C4-2B (cell line): ENCODE data around the gene NUDCD3.
A peak's percentile ranks its signal among the peaks of the same experiment; 100 is the strongest.

ENCODE experiments used
- H3K27ac ChIP-seq: fragments of 450-650 bp; 2 replicates; pipeline ENCODE4 v1.5.1; 2017
- CTCF ChIP-seq: fragments of 450-650 bp; conservative IDR thresholded peaks from 2 replicates; pipeline ENCODE4 v1.5.1; 2017; ENCODE audit warnings: mild to moderate bottlenecking
- ZFX ChIP-seq: fragments of 450-650 bp; IDR thresholded peaks from 2 replicates; pipeline ENCODE4 v1.6.1; 2017

The NUDCD3 gene

DNA sequence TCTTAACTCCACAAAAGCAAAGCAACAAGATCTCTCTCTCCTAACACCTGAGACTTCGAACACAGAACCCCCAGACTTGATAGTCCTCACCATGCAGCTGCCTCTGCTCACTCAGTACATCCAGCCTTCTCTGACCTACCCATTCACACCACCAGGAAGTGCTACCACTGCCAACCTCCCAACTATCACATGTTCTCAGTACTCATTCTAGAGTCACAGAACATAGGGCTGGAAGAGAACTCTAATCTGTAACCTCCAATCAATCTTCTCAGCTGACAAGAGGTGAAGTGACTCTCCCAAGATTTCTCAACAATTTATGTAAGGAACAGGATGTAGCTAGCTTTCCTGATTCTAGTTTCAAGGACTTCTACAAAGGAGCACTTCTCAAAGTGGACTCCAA lies 3.8 kb downstream of the NUDCD3 start:
- no peak overlapping the region for H3K27ac ChIP-seq
- no peak for TF ChIP-seq ZFX
- TF ChIP-seq CTCF = no peak

- TF ChIP-seq ZFX = no peak
- TF ChIP-seq CTCF = no peak
- H3K27ac ChIP-seq = no peak overlapping the region
Measured at GRCh38 chr7:44486001-44486400, 4.5 kb downstream of the NUDCD3 start.

GRCh38 chr7:44484482-44485313 lies 5.8 kb downstream of the NUDCD3 start:
- TF ChIP-seq ZFX (no peak), CTCF (no peak)
- no peak overlapping the region for H3K27ac ChIP-seq

DNA sequence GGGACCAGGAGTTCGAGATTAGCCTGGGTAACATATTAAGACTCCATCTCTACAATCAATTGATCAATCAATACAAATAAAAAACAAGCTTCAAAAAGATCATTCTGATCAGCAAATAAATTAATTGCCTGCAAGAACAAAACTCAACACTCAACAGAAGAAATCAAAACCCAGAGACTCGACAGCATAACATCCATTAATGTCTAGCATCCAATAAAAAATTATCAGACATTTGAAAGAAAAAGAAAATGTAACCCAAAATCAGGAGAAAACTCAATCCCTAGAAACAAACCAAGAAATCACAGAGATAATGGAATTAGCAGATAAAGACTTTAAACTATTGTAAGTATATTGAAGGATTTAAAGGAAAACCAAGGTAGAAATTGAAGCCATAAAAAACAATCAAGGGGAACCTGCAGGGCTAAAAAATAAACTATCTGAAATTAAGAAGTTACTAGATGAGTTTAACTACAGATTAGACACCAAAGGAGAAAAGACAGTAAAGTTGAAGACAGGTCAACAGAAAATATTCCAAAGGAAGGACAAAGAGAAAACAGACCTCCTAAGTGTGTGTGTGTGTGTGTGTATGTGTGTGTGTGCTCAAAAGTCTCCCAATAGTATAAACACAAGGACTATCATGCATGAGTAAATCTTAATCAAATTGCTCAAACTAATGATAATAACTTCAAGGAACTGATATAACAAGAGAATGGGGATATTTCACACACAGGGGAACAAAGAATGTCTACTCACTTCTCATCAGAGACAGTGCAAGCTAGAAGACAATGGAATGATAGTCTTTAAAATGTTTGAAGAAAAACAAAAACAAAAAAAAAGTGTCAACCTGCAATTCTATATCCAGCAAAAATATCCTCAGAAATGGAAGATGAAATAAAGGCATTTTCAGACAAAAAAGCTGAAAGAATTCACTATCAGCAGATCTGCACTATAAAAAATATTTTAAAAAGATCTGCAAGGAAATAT lies 7.7 kb downstream of the NUDCD3 start:
- TF ChIP-seq CTCF = no peak
- no peak for TF ChIP-seq ZFX
- no peak overlapping the region for H3K27ac ChIP-seq

- no peak overlapping the region for H3K27ac ChIP-seq
- TF ChIP-seq CTCF = no peak
- no peak for TF ChIP-seq ZFX
Measured at GRCh38 chr7:44477938-44478337, 12.5 kb downstream of the NUDCD3 start.

DNA sequence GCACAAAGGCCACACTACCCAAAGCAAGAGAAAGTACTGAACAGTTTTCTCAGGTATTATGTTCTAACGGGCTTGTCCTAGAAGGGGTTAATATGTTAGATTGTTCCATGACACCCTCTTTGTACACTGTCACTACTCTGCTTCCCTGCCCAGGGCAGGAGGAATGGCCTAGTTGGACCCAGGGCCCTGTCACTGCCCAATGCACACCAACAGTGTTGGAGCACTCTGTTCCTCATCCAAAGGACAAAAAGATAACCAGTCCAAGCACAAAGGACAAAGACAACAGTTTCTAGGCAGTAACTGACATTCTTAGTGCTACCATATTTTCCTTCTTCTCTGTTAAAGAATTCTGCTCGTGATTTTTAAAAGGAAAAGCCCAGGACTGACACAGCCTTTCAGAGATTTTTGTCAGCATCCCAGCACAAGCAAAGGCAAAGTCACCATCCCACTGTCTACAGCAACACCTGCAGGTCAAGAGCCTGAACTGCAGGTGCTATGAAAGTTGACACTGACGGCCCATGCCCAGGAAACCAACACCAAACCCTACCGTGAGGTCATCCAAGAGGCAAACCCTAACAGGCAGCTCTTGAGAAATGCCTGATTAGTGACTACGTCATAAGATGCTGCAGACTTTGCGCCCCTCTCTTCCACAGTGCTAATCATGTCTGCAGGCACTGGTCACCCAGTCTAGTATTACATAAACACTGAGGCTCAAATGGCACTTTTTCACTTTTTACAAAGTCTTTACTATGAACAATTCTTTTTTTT lies 13.2 kb downstream of the NUDCD3 start:
- no peak overlapping the region for H3K27ac ChIP-seq
- no peak for TF ChIP-seq ZFX
- peak; percentile 94 for TF ChIP-seq CTCF
